NCI-H1092 (cell line): ENCODE measurements around the gene DLX4.

Source experiments
- DNase-seq: peaks from one replicate; lab custom pipeline; 2025; lab: John Stamatoyannopoulos, UW

DLX4 gene

DNA sequence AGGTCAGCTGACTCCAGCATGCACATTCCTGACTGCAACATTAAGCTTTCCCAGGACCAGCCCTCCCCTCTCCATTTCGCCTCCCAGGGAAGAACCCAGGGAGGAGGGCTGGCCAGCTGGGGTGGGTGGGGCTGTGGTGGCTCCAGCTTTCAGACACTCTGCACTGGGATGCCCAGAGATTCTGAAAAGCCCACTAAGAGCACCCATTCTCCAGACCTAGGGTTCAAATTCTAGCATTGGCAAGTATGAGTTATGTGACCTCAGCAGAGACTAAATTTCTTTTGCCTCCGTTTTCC lies 18.2 kb downstream of the DLX4 start:
- DNase-seq, result no peak

DNA sequence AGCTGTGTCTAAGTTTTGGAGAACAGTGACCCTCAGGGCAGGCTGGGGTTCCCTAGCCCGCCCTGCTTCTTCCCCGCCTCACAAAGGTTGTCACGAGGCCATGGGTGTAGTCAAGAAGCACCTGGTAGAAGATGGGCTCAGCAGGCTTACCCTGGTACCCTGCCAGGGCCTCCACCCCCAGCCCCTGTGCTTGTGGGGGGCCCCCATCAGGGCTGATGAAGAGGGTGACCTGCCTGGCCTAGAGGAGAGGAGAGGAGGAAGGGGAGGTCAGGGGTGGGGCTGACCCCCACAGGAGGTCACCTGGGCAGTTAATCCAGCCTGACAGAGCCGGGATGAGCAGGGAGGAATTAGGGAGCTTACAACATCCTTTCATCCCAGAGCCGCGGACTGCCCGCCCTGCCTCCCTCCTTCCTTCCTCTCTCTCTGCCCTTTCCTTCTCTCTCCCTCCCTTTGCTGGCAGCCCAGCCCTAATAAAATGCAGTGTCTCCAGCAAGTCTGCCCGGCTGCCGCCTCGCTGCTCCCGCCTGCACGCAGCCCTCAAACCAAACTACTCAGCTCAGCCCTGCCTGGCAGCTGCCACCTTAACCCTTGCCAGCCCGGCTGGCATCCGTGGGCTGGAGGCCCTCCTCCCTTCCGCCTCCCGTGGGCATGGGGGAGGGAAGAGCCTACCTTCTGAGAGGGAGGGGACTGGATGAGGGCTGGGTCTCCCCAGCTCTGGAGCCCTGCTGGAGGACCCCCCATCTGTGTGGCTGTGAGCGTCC lies 18.9 kb downstream of the DLX4 start:
- DNase-seq, result peak; percentile 59

DNA sequence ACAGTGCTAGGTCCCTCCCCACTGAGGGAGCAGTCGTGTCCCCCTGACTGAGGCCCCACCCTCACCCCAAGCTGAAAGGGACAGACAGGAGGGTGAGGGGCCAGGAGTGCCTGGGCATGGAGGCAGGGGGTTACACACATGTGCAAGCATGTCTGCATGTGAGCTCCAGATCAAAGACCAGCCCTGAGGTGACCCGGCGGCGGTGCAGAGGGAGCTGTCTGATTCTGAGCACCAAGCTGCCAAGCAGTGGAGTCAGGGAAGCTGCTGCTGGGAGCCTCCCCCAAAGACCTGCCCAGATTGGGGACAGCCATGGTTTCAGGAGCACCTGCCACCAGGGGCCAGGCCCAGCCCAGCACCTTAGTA lies 20.5 kb downstream of the DLX4 start:
- DNase-seq, result no peak

DNA sequence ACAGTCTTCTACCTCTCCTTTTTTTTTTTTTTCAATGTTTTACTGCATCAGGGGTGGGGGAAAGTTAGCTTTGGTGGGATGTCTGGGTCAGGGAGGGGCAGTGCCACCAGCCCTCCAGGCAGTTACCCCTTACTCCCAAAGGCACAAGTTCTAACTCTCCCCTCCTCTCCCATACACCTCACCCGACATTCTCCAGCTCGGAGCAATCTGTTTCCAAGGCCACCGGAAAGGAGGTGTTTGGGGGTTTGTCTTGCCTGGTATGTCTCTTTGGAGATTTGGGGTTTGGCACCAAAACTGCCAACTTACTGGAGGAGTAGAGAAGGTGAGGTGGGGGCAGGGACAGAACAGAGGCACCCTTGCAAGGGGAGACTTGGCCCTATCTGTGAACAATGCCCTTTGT lies 21.3 kb downstream of the DLX4 start:
- no peak for DNase-seq

DNA sequence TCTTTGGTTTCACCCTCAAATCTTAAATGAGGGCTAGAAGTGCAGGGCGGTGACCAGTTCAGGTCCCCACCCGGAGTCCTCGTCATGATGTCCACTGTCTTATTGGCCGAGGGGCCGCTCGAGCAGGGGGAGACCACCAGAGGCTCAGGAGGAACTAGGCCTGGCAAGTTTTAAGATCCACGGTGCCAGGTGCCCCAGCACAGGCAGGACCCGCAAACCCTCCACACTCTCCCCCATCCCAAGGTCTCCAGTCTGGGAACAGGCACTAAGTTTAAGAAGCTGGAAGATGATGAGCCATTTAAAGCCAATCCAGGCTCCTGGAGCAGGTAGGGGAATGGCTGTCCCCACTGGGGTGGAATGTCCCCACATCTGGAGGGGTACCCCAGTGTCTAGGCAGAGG lies 21.9 kb downstream of the DLX4 start:
- no peak for DNase-seq

DNA sequence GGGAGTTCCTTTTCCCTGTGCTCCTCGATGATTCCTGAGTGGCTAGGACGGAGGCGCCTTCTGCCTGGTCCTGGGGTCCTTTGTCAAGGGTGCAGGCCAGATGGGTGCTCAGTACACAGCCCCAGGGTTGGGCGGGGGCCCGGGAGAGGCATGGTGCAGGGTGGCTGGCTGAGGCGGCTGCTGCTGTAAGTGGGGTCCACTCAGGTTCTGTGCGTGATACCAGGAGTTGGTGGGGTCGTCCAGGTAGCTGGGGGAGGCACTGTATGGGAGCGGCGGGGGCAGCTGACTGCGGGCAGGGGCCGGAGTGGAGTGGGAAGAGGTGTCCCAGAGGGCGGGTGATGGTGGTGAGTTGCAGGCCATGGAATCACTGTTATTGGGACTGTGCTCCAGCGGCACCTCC lies 22.4 kb downstream of the DLX4 start:
- DNase-seq, result no peak

DNA sequence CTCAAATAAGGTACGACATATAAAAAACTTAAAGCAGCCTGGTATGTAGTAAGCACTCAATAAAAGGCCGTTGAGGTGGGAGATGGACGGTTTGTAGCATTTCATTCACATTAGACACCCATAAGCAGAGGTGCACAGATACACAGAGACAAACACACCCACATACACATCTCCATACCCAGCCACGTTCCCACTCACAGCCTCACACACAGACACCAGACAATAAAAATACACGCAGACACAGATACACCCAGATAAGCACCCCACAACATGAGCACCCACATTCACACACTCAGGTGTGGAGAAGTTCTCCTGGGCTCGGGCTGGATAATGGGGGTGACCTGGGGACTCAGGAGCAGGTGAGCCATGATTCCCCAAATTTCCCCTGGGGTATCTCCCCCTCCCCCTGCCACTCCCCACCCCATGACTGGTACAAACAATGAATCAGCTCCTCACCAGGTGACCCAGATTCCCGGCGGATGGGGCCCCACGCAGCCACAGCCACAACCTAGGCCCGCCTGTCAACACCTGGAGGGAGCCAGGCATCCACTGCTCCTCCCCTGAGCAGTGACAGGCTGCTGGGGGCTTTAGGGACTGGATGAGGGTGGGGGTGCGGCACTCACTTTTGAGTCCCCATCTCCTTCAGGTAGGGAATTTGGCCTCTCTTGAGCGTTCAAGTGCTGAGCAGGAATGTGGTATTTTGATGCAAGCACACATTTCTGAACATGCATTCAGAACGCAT lies 23.4 kb downstream of the DLX4 start:
- no peak for DNase-seq

DNA sequence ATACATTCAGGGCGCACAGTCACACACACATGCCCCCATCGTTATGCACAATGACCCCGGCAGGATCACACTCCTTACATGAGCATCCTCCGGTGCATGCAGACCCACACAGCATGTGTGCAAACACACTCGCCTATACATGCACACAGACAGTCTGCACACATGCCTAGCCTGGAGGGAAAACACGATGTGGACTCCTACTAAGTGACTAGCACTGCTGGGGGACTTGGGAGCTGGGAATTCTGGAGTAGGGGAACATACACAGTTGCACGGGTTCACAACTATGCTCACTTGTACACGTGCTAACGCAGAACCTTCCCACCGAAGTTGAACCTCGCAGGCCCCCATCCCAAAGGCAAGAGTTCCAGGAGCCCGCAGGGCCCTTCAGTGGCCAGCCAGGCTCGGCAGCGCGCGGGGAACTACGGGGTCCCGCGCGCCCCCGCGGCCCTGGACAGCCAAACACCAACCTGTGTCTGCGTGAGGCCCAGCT lies 24.0 kb downstream of the DLX4 start:
- no peak for DNase-seq

DNA sequence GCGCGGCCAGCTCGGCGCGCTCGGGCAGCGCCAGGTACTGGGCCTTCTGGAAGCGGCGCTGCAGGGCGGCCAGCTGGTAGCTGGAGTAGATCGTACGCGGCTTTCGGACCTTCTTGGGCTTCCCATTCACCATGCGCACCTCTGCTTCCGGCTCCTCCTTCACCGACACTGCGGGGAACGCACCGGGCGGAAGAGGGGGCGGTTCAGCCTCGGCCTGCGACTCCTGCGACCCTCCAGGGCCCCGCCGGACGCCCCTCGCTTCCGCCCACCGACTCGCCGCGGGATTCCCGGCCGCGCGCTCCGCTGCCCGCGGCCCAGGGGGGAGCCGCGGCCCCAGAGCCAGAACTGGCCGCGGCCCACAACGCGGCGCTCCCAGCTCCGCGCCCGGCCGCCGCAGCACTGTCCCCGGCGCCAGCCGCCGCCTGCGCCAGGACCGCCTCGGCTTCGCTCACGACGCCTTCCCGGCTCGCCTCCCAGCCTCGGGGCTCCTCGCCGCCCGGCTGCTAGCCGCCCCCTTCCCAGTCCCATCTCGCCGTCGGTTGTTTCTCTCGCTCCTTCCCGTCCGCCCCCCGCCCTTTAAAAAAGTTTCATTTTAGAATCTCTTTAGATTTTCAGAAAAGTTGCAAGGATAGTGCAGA lies 24.6 kb downstream of the DLX4 start:
- no peak for DNase-seq

DNA sequence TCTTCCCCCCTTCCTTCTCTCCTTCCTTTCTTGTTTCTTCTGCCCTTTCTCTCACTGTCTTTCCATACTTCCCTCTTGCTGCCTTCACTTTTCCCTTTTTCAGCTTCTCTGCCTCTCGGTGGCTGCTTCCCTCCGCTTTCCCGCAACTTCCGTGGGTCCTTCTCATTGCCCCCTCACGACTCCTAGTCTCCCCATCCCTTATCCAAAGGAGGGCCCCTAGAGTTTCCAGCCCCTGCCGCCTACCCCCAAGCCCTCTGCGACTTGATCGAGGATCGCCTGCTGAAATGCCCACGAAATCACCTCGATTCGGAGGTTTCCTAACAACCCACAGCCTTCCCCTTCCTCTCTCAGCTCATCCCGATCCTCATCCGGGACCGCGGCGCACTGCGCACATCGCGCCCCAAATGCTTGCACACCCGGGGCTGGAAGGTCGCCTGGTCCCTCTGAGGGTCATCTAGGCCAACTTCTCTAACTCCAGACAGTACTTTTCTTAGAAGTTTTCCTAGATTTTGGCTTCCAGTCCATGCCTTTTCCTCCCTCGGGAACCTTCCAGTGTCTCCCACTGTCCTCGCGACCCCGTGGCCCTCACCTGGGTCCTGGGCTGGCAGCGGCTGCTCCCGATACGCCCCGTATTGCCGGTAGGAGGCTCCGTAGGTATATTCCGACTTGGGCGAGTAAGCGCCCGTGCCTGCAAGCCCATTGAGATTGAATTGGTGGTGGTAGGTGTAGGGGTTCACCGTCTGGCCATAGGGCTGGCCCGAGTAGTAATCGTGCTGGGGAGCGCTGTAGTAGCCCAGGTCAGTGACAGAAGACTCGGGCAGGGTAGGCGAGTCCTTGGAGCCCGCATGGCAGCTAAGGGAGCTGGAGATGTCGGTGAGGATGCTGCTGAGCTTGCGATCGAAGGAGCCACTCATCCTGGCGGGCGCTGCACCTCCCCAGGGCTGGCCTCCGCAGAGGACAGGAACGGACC lies 25.4 kb downstream of the DLX4 start:
- no peak for DNase-seq

DNA sequence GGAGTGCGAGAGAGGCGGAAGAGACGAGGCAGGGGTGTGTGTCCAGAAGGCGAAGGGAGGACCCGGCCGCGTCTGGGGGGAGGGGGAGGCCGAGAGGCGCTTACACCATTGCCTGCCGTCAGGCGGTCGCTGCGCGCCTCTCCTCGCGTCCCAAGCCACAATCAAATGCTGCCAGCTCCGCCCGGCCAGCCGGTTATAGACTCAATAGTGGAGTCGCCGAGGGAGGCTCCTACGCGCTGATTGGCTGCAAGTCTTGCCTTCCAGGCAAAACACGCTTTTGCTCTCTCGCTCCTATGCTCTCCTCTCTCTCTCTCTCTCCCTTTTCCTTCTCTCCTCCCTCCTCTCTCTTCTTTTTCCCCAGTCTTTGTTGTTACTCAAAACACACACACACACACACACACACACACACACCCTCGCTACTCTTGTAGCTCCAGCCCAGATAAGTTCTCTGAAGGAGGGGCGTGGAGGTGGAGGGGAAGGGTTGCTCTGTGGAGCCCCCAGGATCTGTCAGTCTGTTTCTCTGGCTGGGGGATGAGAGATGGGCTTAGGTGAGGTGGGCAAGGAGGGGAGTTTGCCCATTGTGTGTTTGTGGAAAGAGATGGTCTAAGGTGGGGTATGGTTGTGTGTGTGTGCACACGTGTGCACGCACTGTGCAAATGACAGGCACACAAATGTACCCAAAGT lies 26.2 kb downstream of the DLX4 start, which contains the start of gene DLX3:
Gene DLX3, minus strand, starts transcription at position 170 of the 684 bp plus-strand sequence. CDS start 226 bp downstream, outside the sequence.
- peak; percentile 25 for DNase-seq

DNA sequence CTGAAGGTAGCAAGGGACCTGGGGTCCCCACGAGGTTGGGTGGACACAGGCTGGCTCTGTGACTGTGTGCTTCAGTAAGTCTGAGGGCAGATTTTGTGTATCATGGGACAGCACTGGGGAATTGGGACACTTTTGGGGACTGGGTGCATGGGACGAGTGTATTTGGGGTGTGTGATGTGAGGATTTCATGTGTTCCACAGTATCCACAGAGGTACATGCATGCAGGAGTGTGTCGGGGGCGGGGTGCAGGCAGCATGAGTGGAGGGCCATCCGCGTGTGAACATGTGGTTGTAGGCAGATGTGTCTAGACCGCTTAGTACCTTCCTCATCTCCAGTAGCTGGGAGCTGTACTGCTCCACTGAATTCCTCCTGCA lies 27.1 kb downstream of the DLX4 start:
- no peak for DNase-seq

DNA sequence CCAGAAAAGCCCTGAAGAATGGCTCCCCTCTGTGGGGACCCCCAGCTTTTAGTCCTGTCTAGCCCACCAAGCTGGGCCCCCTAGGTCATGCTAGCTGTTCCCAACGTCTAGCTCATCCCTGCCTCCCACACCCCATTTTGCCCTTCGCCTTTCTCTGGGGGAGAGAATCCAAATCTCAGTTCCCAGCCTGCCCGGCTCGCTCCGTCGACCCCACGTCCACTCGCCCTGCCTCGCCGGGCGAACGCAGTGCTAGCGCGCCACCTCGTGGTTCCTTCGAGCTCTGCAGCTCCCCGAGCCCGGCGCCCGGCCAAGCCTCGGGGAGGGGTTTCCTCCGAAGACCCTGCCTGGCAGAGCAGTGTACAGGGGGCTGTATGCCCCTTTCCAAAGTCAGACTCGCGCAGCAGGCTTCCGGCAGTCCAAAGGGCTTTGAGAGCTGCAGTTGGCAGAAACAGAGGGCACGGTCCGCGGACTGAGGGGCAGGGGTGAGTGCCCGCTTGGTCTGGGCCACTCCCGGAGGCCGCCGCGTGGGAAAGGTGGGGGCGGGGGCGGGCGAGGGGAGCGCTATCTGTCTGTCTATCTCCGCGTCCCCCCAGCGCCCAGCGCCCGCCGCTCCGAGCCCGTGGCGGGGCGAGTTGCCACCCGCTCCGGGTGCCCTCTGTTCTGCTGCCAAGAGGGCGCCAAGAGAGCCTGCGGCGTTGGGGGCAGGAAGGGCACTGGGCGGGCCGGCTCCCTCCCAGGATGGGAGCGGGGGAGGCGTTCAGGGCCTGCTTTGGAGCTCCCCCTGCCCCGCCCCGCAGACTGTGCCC lies 27.7 kb downstream of the DLX4 start:
- no peak for DNase-seq

DNA sequence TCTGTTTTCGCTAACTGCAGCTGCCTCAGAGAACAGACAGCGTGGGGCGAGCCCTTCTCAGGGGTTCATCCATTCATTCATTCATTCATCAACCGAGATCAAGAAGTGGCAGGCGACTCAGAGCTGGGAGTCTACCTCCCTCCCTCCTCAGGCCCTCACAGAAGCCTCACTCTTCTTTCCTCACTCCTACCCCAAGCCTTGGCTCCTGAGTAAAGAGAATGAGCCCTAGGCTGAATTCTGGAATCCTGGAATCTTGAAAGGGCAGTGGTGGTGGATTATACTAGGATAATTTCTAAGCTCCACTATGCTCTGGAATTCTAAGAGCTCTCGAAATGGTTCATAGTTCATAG lies 28.3 kb downstream of the DLX4 start:
- DNase-seq, result no peak

DNA sequence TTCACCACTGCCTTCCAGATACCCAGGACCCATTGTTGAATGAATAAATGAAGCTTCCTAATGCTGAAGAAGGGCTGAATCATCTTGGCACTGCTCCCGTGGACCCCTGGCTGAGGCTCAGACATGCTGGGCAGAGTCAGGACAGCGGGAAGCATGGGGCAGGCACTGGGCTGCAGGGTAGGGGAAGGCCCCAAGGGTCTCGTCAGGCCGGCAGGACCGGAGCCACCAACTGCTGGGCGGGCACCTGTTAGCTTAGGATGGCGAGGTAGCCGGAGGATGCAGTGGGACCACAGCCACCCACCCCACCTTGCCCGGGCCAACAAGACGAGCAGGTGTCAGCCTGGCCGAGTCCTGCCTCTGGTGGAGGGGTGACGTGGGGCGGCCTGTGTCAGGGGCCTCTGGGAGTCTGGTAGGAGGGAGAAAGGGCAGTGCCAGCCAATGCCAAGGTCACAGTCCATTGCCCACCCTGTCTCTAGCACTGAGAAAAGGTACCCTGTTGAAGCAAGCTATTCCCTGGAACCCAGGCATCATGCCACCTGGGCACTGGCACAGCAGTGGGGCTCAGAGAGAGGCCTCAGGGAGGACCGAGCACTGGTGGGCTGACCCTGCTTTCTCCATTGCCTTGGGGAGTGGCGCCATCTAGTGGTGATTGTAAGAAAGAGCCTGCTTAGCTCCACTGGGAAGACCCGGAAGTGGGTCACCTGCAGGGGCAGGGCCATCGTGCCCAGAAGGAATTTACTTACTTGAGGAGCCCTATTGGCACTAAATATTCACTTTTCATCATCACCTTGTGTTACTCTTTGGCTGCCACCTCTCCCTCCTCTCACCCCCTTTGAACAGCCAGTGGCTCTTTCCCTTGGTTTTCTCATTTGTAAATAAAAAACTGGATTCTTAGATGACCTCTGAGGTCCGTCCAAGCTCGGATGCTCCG lies 29.0 kb downstream of the DLX4 start:
- DNase-seq, result peak; percentile 85

DNA sequence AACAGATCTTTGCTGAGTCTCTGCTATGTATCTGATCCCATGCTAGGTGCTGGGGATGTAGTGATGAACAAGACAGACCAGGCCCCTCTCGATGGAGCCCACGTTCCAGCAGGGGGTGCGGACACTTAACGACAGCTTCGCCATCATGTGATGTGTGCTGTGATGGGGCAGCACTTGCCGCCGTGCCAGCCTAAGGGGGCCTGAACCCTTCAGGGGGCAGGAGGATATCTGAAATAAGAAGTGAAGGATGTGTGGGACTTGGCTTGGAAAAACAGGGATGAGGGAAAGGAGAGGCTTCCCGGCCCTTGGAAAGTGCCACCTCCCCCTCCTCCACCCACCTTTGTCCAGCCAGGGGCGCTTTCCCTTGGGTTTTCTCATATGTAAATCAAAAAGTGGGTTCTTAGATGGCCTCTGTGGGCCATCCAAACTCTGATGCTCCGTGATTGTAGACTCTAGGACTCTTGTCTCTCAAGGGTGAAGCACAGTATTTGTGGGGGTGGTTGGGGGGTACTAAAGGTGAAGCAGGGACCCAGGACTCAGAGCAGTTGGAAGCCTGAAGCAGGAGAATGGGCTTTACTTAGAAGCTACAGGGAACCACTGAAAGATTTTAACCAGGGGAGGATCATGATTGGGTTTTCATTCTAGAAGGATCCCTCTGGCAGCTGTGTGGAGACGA lies 30.0 kb downstream of the DLX4 start:
- DNase-seq, result no peak

DNA sequence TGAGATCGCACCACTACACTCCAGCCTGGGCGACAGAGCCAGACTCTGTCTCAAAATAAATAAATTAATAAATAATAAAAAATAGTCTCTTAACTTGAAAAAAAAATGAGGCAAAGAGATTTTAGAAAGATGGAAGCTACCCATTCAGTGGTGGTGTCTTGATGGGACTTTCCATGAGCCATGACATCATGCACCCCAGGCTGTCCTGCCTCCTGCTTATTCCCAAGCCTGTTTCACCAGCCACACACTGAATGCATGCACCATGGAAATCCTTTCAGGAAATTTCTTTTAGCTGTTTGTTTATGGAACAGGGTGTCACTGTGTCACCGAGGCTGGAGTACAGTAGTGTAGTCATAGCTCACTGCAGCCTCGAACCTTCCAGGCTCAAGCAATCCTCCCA lies 34.9 kb downstream of the DLX4 start:
- no peak for DNase-seq

DNA sequence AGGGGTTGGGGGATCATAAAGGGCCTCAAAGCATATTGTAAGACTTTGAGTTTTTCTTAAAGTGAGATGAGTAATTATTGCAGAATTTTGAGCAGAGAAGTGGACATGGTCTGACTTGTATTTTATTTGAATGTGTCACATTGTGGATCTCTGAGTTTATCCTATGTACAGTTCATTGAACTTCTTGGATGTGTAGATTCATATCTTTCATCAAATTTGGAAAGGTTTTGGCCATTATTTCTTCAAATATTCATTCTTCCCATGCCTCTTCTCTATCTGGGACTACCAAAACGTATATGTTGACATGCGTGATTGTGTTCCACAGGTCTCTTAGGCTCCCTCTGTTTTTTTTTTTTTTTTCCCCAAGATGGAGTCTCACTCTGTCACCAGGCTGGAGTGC lies 40.3 kb downstream of the DLX4 start:
- no peak for DNase-seq

DNA sequence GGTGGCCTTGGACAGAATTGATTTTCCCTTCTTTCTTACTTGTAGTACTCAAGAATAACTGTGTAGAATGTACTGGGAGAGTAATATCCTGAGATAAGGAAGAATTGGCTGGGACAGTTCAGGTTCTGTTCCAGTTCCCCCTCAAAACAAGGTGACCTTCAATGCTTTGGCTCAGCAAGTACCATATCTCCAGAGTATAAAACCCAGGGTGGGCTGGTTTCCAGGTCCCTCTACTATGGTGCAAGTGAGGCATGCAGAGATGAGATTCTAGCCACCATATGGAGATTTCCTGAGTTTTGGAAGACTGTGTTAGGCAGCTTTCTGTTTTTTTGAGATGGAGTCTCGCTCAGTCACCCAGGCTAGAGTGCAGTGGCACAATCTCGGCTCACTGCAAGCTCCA lies 44.1 kb downstream of the DLX4 start:
- no peak for DNase-seq
